ENCODE measurements around the gene ENDOD1.

ENDOD1 gene

GRCh38 chr11:95078526-95078925 is 11.1 kb upstream of the ENDOD1 start:
- no peak for DNase-seq

GRCh38 chr11:95081010-95081409 is 8.6 kb upstream of the ENDOD1 start:
- DNase-seq, result no peak

- no peak for DNase-seq
Measured at GRCh38 chr11:95081412-95081811, 8.2 kb upstream of the ENDOD1 start.

- DNase-seq, result no peak
Measured at GRCh38 chr11:95082576-95083001, 7.1 kb upstream of the ENDOD1 start.

GRCh38 chr11:95084509-95084908 is 5.1 kb upstream of the ENDOD1 start:
- DNase-seq, result peak; percentile 81

GRCh38 chr11:95085117-95085816 is 4.4 kb upstream of the ENDOD1 start:
- DNase-seq, result peak; percentile 9

GRCh38 chr11:95086151-95086550 is 3.5 kb upstream of the ENDOD1 start:
- no peak for DNase-seq

- no peak for DNase-seq
Measured at GRCh38 chr11:95086836-95087570, 2.6 kb upstream of the ENDOD1 start.

GRCh38 chr11:95088946-95089619 is 563 bp upstream of the ENDOD1 start:
- DNase-seq, result peak; percentile 79

GRCh38 chr11:95091663-95092180 is 2.1 kb downstream of the ENDOD1 start:
- no peak for DNase-seq

- DNase-seq, result peak; percentile 61
Measured at GRCh38 chr11:95092549-95093324, 3.1 kb downstream of the ENDOD1 start.

- DNase-seq, result no peak
Measured at GRCh38 chr11:95093548-95093947, 3.9 kb downstream of the ENDOD1 start.

- peak; percentile 92 for DNase-seq
Measured at GRCh38 chr11:95095858-95096587, 6.4 kb downstream of the ENDOD1 start.

- no peak for DNase-seq
Measured at GRCh38 chr11:95097209-95097608, 7.6 kb downstream of the ENDOD1 start.

GRCh38 chr11:95098826-95099225 is 9.2 kb downstream of the ENDOD1 start:
- DNase-seq, result no peak

GRCh38 chr11:95100191-95100648 is 10.6 kb downstream of the ENDOD1 start:
- no peak for DNase-seq

GRCh38 chr11:95100856-95101507 is 11.3 kb downstream of the ENDOD1 start:
- DNase-seq, result no peak

- DNase-seq, result no peak
Measured at GRCh38 chr11:95101935-95102334, 12.3 kb downstream of the ENDOD1 start.

- peak; percentile 33 for DNase-seq
Measured at GRCh38 chr11:95102733-95103132, 13.1 kb downstream of the ENDOD1 start.

- DNase-seq, result no peak
Measured at GRCh38 chr11:95103701-95104100, 14.1 kb downstream of the ENDOD1 start.

GRCh38 chr11:95104121-95104830 is 14.6 kb downstream of the ENDOD1 start:
- peak; percentile 22 for DNase-seq
